ENCODE results near the gene AASDH. TPM values are rescaled to one million over a fixed set of nuclear protein-coding genes. Genes with fewer than 3 reads are reported as not detected.

AASDH gene
- total RNA-seq, 2 experiments from 2014 or later: 10.4 to 13.9 TPM

- H3K9me2 ChIP-seq (ENCODE audit: insufficient read depth, low read length): no peaks in the 10 kb centered on the region
- H4K20me1 ChIP-seq (ENCODE audit: insufficient read depth, low read length): no peaks in the 10 kb centered on the region
- H3K4me1 ChIP-seq (ENCODE audit: insufficient read depth, low read length, poor library complexity, severe bottlenecking): no peaks in the 10 kb centered on the region
- no TSS peak for BruUV-seq (replicated peaks)
- no peak overlapping the region for H3K4me3 ChIP-seq (ENCODE audit: low read depth, low read length, poor library complexity, severe bottlenecking)
- no peak for TF ChIP-seq CTCF (conservative IDR thresholded peaks at IDR 0.05; ENCODE audit: low read length)
- no peak for TF ChIP-seq EZH2phosphoT487 (IDR thresholded peaks at IDR 0.05; ENCODE audit: borderline replicate concordance, low read depth, low read length)
- POLR2A ChIA-PET: interaction anchor here (0.8 to 1.4 kb wide), 2 partner anchors 359 to 876 kb away, joined by 3 to 4 read pairs; partner anchors contain the start of gene CEP135
- no peak for DNase-seq (ENCODE audit: low spot score)
- CTCF ChIA-PET (ENCODE audit: unreplicated experiment): no interaction called here
- H2AFZ ChIP-seq (ENCODE audit: low read length): no peak overlapping the region
- no peak overlapping the region for H3K4me2 ChIP-seq (ENCODE audit: low read length)
- no peak overlapping the region for H3K27ac ChIP-seq (ENCODE audit: low read depth, low read length, poor library complexity, severe bottlenecking)
- H3K9me3 ChIP-seq (ENCODE audit: low read length): no peaks in the 10 kb centered on the region
- H3K36me3 ChIP-seq (ENCODE audit: insufficient read depth, low read length): no peaks in the 10 kb centered on the region
- intact Hi-C loops (cut with micrococcal nuclease; ENCODE audit: unreplicated experiment): loop anchor here (10.0 kb wide), 1 partner anchor 443 kb away; no protein-coding TSS in a partner anchor
- no peaks in the 10 kb centered on the region for H3K79me2 ChIP-seq (ENCODE audit: insufficient read depth, low read depth, low read length)
Measured at GRCh38 chr4:56307423-56307822, 79.9 kb downstream of the AASDH start.

- H3K9me2 ChIP-seq (ENCODE audit: insufficient read depth, low read length): no peaks in the 10 kb centered on the region
- no peak overlapping the region for H3K4me2 ChIP-seq (ENCODE audit: low read length)
- no peaks in the 10 kb centered on the region for H3K4me1 ChIP-seq (ENCODE audit: insufficient read depth, low read length, poor library complexity, severe bottlenecking)
- ChIA-PET CTCF (ENCODE audit: unreplicated experiment) (no interaction called here), POLR2A (no interaction called here)
- no peak overlapping the region for H2AFZ ChIP-seq (ENCODE audit: low read length)
- intact Hi-C loops (cut with micrococcal nuclease; ENCODE audit: unreplicated experiment): loop anchor here (10.0 kb wide), 1 partner anchor 441 kb away; no protein-coding TSS in a partner anchor
- no peaks in the 10 kb centered on the region for H4K20me1 ChIP-seq (ENCODE audit: insufficient read depth, low read length)
- no peak for DNase-seq (ENCODE audit: low spot score)
- no peaks in the 10 kb centered on the region for H3K36me3 ChIP-seq (ENCODE audit: insufficient read depth, low read length)
- H3K9me3 ChIP-seq (ENCODE audit: low read length): no peaks in the 10 kb centered on the region
- no peaks in the 10 kb centered on the region for H3K79me2 ChIP-seq (ENCODE audit: insufficient read depth, low read depth, low read length)
- H3K27ac ChIP-seq (ENCODE audit: low read depth, low read length, poor library complexity, severe bottlenecking): no peak overlapping the region
- no peak overlapping the region for H3K4me3 ChIP-seq (ENCODE audit: low read depth, low read length, poor library complexity, severe bottlenecking)
- no TSS peak for BruUV-seq (replicated peaks)
- no peak for TF ChIP-seq CTCF (conservative IDR thresholded peaks at IDR 0.05; ENCODE audit: low read length)
- TF ChIP-seq EZH2phosphoT487 (IDR thresholded peaks at IDR 0.05; ENCODE audit: borderline replicate concordance, low read depth, low read length): no peak
Measured at GRCh38 chr4:56305390-56305789, 81.9 kb downstream of the AASDH start.

GRCh38 chr4:56303921-56304320, 83.4 kb downstream of the AASDH start:
- Histone ChIP-seq H3K4me3 (ENCODE audit: low read depth, low read length, poor library complexity, severe bottlenecking) (no peak overlapping the region), H4K20me1 (ENCODE audit: insufficient read depth, low read length) (no peaks in the 10 kb centered on the region), H3K4me2 (ENCODE audit: low read length) (no peak overlapping the region), H3K4me1 (ENCODE audit: insufficient read depth, low read length, poor library complexity, severe bottlenecking) (no peaks in the 10 kb centered on the region), H3K79me2 (ENCODE audit: insufficient read depth, low read depth, low read length) (no peaks in the 10 kb centered on the region), H2AFZ (ENCODE audit: low read length) (no peak overlapping the region), H3K27ac (ENCODE audit: low read depth, low read length, poor library complexity, severe bottlenecking) (no peak overlapping the region), H3K36me3 (ENCODE audit: insufficient read depth, low read length) (no peaks in the 10 kb centered on the region), H3K9me2 (ENCODE audit: insufficient read depth, low read length) (no peaks in the 10 kb centered on the region), H3K9me3 (ENCODE audit: low read length) (no peaks in the 10 kb centered on the region)
- TF ChIP-seq CTCF (conservative IDR thresholded peaks at IDR 0.05; ENCODE audit: low read length): no peak
- no peak for TF ChIP-seq EZH2phosphoT487 (IDR thresholded peaks at IDR 0.05; ENCODE audit: borderline replicate concordance, low read depth, low read length)
- POLR2A ChIA-PET: no interaction called here
- no TSS peak for BruUV-seq (replicated peaks)
- intact Hi-C loops (cut with micrococcal nuclease; ENCODE audit: unreplicated experiment): loop anchor here (10.0 kb wide), 1 partner anchor 439 kb away; no protein-coding TSS in a partner anchor
- CTCF ChIA-PET (ENCODE audit: unreplicated experiment): no interaction called here
- DNase-seq (ENCODE audit: low spot score): no peak

All from OCI-LY7 (cell line).